GM21786 (cell line): ENCODE data around the gene BRAP.
"Not testable (repeated sequence)": the region's sequence is repeated elsewhere in the genome, so short reads cannot be mapped to it uniquely, and the experiment has no call there.

Experiments
- ATAC-seq: cut with Tn5 transposase; IDR thresholded peaks from one replicate; pipeline ENCODE4 v1.9.1; 2021; ENCODE audit not compliant: unreplicated experiment

BRAP gene

GRCh38 chr12:111685811-111686573 lies at the start of gene BRAP, which contains the start of gene ACAD10:
TSS of gene BRAP (minus strand) at chr12:111685956. CDS start at chr12:111685792, 164 bp downstream.
TSS of gene ACAD10 (plus strand) at chr12:111686053. CDS start at chr12:111692710, 6,657 bp downstream.
- ATAC-seq = peak; percentile 93

GRCh38 chr12:111733340-111733915 lies 47.7 kb upstream of the BRAP start:
- no peak for ATAC-seq

GRCh38 chr12:111732786-111733185 lies 47.0 kb upstream of the BRAP start:
- ATAC-seq = no peak

GRCh38 chr12:111730420-111730819 lies 44.7 kb upstream of the BRAP start:
- ATAC-seq = no peak

- no peak for ATAC-seq
These were observed 43.0 kb upstream of the BRAP start for GRCh38 chr12:111728795-111729194.

- not testable (repeated sequence) for ATAC-seq
These were observed 38.0 kb upstream of the BRAP start for GRCh38 chr12:111723646-111724360.

GRCh38 chr12:111720457-111720856 lies 34.7 kb upstream of the BRAP start:
- ATAC-seq = no peak

- ATAC-seq = not testable (repeated sequence)
These were observed 33.6 kb upstream of the BRAP start for GRCh38 chr12:111719316-111719715.

GRCh38 chr12:111715279-111715678 lies 29.5 kb upstream of the BRAP start:
- no peak for ATAC-seq

GRCh38 chr12:111706145-111706544 lies 20.4 kb upstream of the BRAP start:
- no peak for ATAC-seq

- no peak for ATAC-seq
These were observed 19.9 kb upstream of the BRAP start for GRCh38 chr12:111705672-111706071.

- ATAC-seq = no peak
These were observed 14.2 kb upstream of the BRAP start for GRCh38 chr12:111699962-111700361.

GRCh38 chr12:111693818-111694217 lies 8.1 kb upstream of the BRAP start:
- ATAC-seq = no peak

GRCh38 chr12:111692575-111693210 lies 6.9 kb upstream of the BRAP start:
- ATAC-seq = no peak

- no peak for ATAC-seq
These were observed 5.5 kb upstream of the BRAP start for GRCh38 chr12:111691262-111691661.

- ATAC-seq = no peak
These were observed 2.2 kb upstream of the BRAP start for GRCh38 chr12:111687952-111688351.

GRCh38 chr12:111687255-111687654 lies 1.5 kb upstream of the BRAP start:
- no peak for ATAC-seq

GRCh38 chr12:111686574-111687105 lies 884 bp upstream of the BRAP start:
- no peak for ATAC-seq

- peak; percentile 5 for ATAC-seq
These were observed 390 bp downstream of the BRAP start for GRCh38 chr12:111685322-111685810.

GRCh38 chr12:111684485-111685198 lies 1.1 kb downstream of the BRAP start:
- not testable (repeated sequence) for ATAC-seq
